Tibial artery (tissue), 4 donors: Measurements from ENCODE around the gene C6orf89.

ENCODE experiments used
- DNase-seq, 2 donors: peaks; one replicate each; pipeline ENCODE4 v3.0.0-alpha.2; 2019
- H3K27ac ChIP-seq, 2 donors: fragments of 200-600 bp; sonication (generic) in 1 of 2; 1 replicate in 1 of 2; 2 replicates in 1 of 2; pipeline ENCODE4 v1.5.1; 2018 to 2019; ENCODE audit warnings: mild to moderate bottlenecking in 1 of 2
- H3K27me3 ChIP-seq, 2 donors: fragments of 200-600 bp; sonication (generic) in 1 of 2; one replicate each; pipeline versions ENCODE4 v1.5.1 to v1.6.0; 2016 to 2019
- H3K36me3 ChIP-seq, 3 donors: fragments of 200-600 bp; sonication (generic) in 2 of 3; one replicate each; pipeline ENCODE4 v1.5.1; 2016 to 2019; ENCODE audit warnings: mild to moderate bottlenecking in 2 of 3
- H3K4me1 ChIP-seq, 4 donors: fragments of 200-600 bp; sonication (generic) in 2 of 4; 1 replicate in 3 of 4; 2 replicates in 1 of 4; pipeline ENCODE4 v1.5.1; 2016 to 2019
- H3K4me3 ChIP-seq, 2 donors: fragments of 200-600 bp; sonication (generic) in 1 of 2; 1 replicate in 1 of 2; 2 replicates in 1 of 2; pipeline ENCODE4 v1.5.1; 2018 to 2019; ENCODE audit warnings: mild to moderate bottlenecking in 2 of 2
- H3K9me3 ChIP-seq, 3 donors: fragments of 200-600 bp; sonication (generic) in 1 of 3; one replicate each; pipeline ENCODE4 v1.5.1; 2016 to 2019
- CTCF ChIP-seq, 2 experiments: fragments of 200-600 bp in 1 of 2; fragments of 450-650 bp in 1 of 2; IDR thresholded peaks; one replicate each; pipeline ENCODE4 v1.5.1; 2017 to 2019; ENCODE audit warnings: antibody characterized with exemption in 2 of 2, mild to moderate bottlenecking in 1 of 2, moderate library complexity in 1 of 2
- intact Hi-C: fragments of 100-400 bp; cut with DNase I; formaldehyde crosslinking; loops from one replicate; pipeline ENCODE4 v1.15.0; 2023; ENCODE audit warnings: low total_unique reads

C6orf89 gene

GRCh38 chr6:36875250-36875633 is 10.5 kb upstream of the C6orf89 start:
- TF ChIP-seq CTCF (IDR thresholded peaks at IDR 0.05) = no peak
- Histone ChIP-seq H3K4me1 (peaks cover 0 to 16% (median 4%) of the 10 kb centered on the region in 4 donors), H3K36me3 (peaks cover 0 to 11% (median 0%) of the 10 kb centered on the region in 3 donors), H3K27ac (peak overlapping the region; percentile 77 to 81), H3K9me3 (no peaks in the 10 kb centered on the region), H3K4me3 (peak overlapping the region; percentile 81 to 84), H3K27me3 (no peaks in the 10 kb centered on the region)
- intact Hi-C loops = no loop called here
- DNase-seq = no peak

GRCh38 chr6:36884610-36885009 is 1.1 kb upstream of the C6orf89 start:
- intact Hi-C loops = loop anchor here (5.0 to 10.0 kb wide), 3 partner anchors 98 to 290 kb away; partner anchors contain the start of gene PIM1
- no peak overlapping the region for H3K4me3 ChIP-seq
- H3K36me3 ChIP-seq = no peaks in the 10 kb centered on the region
- TF ChIP-seq CTCF (IDR thresholded peaks at IDR 0.05) = no peak
- H3K27ac ChIP-seq = peak overlapping the region in 1 of 2 donors; percentile 89
- H3K27me3 ChIP-seq = no peaks in the 10 kb centered on the region
- no peaks in the 10 kb centered on the region for H3K9me3 ChIP-seq
- peaks cover 0 to 25% (median 17%) of the 10 kb centered on the region in 4 donors for H3K4me1 ChIP-seq
- no peak for DNase-seq

- DNase-seq = no peak
- no peak for TF ChIP-seq CTCF (IDR thresholded peaks at IDR 0.05)
- Histone ChIP-seq H3K27me3 (no peaks in the 10 kb centered on the region), H3K9me3 (no peaks in the 10 kb centered on the region), H3K27ac (peak overlapping the region; percentile 86 to 89), H3K4me3 (peak overlapping the region; percentile 75 to 77), H3K4me1 (peaks cover 0 to 25% (median 17%) of the 10 kb centered on the region in 4 donors), H3K36me3 (no peaks in the 10 kb centered on the region)
- intact Hi-C loops = loop anchor here (5.0 to 10.0 kb wide), 3 partner anchors 95 to 288 kb away; partner anchors contain the start of gene PIM1
Measured at GRCh38 chr6:36886950-36887618, 1.3 kb downstream of the C6orf89 start.

- TF ChIP-seq CTCF (IDR thresholded peaks at IDR 0.05) = no peak
- Histone ChIP-seq H3K9me3 (no peaks in the 10 kb centered on the region), H3K4me3 (no peak overlapping the region), H3K36me3 (no peaks in the 10 kb centered on the region), H3K27me3 (no peaks in the 10 kb centered on the region), H3K27ac (no peak overlapping the region), H3K4me1 (peaks cover 0 to 25% (median 17%) of the 10 kb centered on the region in 4 donors)
- DNase-seq = no peak
- intact Hi-C loops = loop anchor here (5.0 to 10.0 kb wide), 3 partner anchors 94 to 287 kb away; partner anchors contain the start of gene PIM1
Measured at GRCh38 chr6:36888115-36888643, 2.4 kb downstream of the C6orf89 start.

GRCh38 chr6:36888654-36889481 is 3.1 kb downstream of the C6orf89 start:
- Histone ChIP-seq H3K4me1 (peaks cover 0 to 25% (median 17%) of the 10 kb centered on the region in 4 donors), H3K9me3 (no peaks in the 10 kb centered on the region), H3K27me3 (no peaks in the 10 kb centered on the region), H3K27ac (no peak overlapping the region), H3K4me3 (no peak overlapping the region), H3K36me3 (no peaks in the 10 kb centered on the region)
- TF ChIP-seq CTCF (IDR thresholded peaks at IDR 0.05) = no peak
- DNase-seq = no peak
- intact Hi-C loops = loop anchor here (5.0 to 10.0 kb wide), 3 partner anchors 93 to 286 kb away; partner anchors contain the start of gene PIM1
